Measurements from ENCODE around the gene OGT.
"Not testable (repeated sequence)": the region's sequence is repeated elsewhere in the genome, so short reads cannot be mapped to it uniquely, and the experiment has no call there.

OGT gene

DNA sequence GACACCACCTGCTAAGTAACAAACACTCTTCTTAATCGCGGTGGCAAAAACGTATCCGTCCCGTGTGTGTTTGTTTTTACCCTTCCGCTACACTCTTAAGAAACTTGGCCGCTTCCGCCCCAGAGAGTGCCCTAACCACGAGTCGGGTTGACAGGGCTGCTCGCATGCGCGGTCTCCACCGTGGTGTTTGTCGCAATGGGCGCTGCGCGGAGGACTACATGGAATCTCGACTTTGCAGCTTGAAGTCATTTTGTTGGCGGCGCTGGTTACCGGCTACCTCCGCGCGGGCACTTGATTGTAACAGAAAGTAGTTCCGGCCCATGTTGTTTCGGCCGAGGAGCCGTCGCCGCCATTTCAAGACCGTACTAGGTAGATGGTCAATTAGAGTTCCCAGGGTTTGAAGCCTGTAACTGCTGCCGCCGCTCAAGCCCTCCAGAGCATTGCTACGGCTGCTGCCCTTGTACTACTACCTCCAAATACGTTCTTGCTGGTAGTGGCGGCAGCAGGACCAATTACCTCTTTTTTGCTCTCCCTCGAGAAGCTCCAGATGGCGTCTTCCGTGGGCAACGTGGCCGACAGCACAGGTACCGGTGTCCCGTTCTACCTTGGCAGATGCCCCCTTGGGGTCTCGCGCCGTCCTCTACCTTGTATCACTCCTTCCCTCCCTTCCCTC is at the start of gene OGT:
Gene OGT (plus strand): TSS at position 352 of the 673 bp plus-strand sequence. CDS start 196 bp downstream, at position 548.
- H3K27ac ChIP-seq (ENCODE audit: low read length): peak within 1 kb of the TSS; percentile 82
- H3K4me3 ChIP-seq (ENCODE audit: low read length): peak within 1 kb of the TSS; percentile 86
- no peaks in the 10 kb centered on the region for H3K4me1 ChIP-seq (ENCODE audit: control insufficient read depth, low read depth, low read length)
- peaks cover 3% of the 10 kb centered on the region for H3K9me3 ChIP-seq (ENCODE audit: control insufficient read depth, low read depth, low read length)
- H3K27me3 ChIP-seq (ENCODE audit: control insufficient read depth, insufficient read depth, low read length): no peaks in the 10 kb centered on the region
- peak within 1 kb of the TSS; percentile 92 for H3K9ac ChIP-seq (ENCODE audit: low read length)
- no peaks in the 10 kb centered on the region for H3K36me3 ChIP-seq (ENCODE audit: control insufficient read depth, low read depth, low read length)

- H3K4me1 ChIP-seq (ENCODE audit: control insufficient read depth, low read depth, low read length): no peaks in the 10 kb centered on the region
- H3K9ac ChIP-seq (ENCODE audit: low read length): no peak overlapping the region
- no peaks in the 10 kb centered on the region for H3K27me3 ChIP-seq (ENCODE audit: control insufficient read depth, insufficient read depth, low read length)
- no peaks in the 10 kb centered on the region for H3K36me3 ChIP-seq (ENCODE audit: control insufficient read depth, low read depth, low read length)
- H3K4me3 ChIP-seq (ENCODE audit: low read length): no peak overlapping the region
- no peak overlapping the region for H3K27ac ChIP-seq (ENCODE audit: low read length)
- peaks cover 5% of the 10 kb centered on the region for H3K9me3 ChIP-seq (ENCODE audit: control insufficient read depth, low read depth, low read length)
Observed at GRCh38 chrX:71487814-71488213, 45.1 kb upstream of the OGT start.

- H3K4me3 ChIP-seq (ENCODE audit: low read length): no peak overlapping the region
- H3K36me3 ChIP-seq (ENCODE audit: control insufficient read depth, low read depth, low read length): no peaks in the 10 kb centered on the region
- no peak overlapping the region for H3K27ac ChIP-seq (ENCODE audit: low read length)
- no peak overlapping the region for H3K9ac ChIP-seq (ENCODE audit: low read length)
- H3K4me1 ChIP-seq (ENCODE audit: control insufficient read depth, low read depth, low read length): no peaks in the 10 kb centered on the region
- no peaks in the 10 kb centered on the region for H3K27me3 ChIP-seq (ENCODE audit: control insufficient read depth, insufficient read depth, low read length)
- peaks cover 12% of the 10 kb centered on the region for H3K9me3 ChIP-seq (ENCODE audit: control insufficient read depth, low read depth, low read length)
Observed at GRCh38 chrX:71489540-71489939, 43.4 kb upstream of the OGT start.

GRCh38 chrX:71492231-71493065 is 40.5 kb upstream of the OGT start:
- no peaks in the 10 kb centered on the region for H3K36me3 ChIP-seq (ENCODE audit: control insufficient read depth, low read depth, low read length)
- H3K4me3 ChIP-seq (ENCODE audit: low read length): no peak overlapping the region
- H3K9me3 ChIP-seq (ENCODE audit: control insufficient read depth, low read depth, low read length): peaks cover 7% of the 10 kb centered on the region
- H3K27ac ChIP-seq (ENCODE audit: low read length): no peak overlapping the region
- no peaks in the 10 kb centered on the region for H3K27me3 ChIP-seq (ENCODE audit: control insufficient read depth, insufficient read depth, low read length)
- no peak overlapping the region for H3K9ac ChIP-seq (ENCODE audit: low read length)
- no peaks in the 10 kb centered on the region for H3K4me1 ChIP-seq (ENCODE audit: control insufficient read depth, low read depth, low read length)

DNA sequence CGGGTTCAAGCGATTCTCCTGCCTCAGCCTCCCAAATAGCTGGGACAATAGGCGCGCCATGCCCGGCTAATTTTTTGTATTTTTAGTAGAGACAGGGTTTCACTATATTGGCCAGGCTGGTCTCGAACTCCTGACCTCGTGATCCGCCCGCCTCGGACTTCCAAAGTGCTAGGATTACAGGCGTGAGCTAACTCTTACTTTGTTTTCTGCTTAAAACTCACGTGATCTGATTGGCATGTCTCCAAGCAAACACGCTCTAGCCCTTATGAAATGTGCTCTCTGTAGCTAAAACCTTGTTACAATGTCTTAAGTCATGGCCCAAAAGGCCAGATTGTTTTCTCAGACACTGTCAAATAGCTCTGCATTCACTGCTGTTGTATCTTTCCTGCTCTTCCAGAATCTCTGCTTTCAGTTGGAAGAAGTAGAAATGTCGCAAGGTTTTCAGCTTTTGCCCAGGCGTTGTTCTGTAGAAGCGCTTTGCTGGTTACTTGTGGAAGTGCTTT is 39.7 kb upstream of the OGT start:
- Histone ChIP-seq H3K27me3 (ENCODE audit: control insufficient read depth, insufficient read depth, low read length) (no peaks in the 10 kb centered on the region), H3K27ac (ENCODE audit: low read length) (no peak overlapping the region), H3K36me3 (ENCODE audit: control insufficient read depth, low read depth, low read length) (no peaks in the 10 kb centered on the region), H3K4me3 (ENCODE audit: low read length) (no peak overlapping the region), H3K4me1 (ENCODE audit: control insufficient read depth, low read depth, low read length) (no peaks in the 10 kb centered on the region), H3K9me3 (ENCODE audit: control insufficient read depth, low read depth, low read length) (peaks cover 7% of the 10 kb centered on the region), H3K9ac (ENCODE audit: low read length) (no peak overlapping the region)

DNA sequence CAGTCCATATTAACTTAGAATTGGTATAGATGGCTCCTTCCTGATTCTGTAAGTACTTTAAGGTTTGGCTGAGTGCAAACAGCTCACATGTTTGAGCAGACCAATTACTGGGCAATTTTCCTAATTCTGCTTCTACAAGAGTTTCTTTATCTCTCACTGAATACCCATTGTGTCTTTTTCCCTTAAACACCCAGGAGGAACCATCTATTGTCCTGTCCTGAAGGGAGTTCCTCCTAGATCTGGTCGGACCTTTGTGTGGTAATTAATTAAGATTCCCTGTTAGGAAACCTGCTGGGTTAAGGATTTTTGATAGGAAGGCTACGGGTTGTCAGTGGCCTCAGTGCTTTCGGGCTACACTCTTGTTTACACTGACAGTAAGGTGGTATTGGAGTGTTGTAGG is 36.9 kb upstream of the OGT start:
- H3K36me3 ChIP-seq (ENCODE audit: control insufficient read depth, low read depth, low read length); H3K27me3 ChIP-seq (ENCODE audit: control insufficient read depth, insufficient read depth, low read length); H3K9ac ChIP-seq (ENCODE audit: low read length); H3K27ac ChIP-seq (ENCODE audit: low read length); H3K4me1 ChIP-seq (ENCODE audit: control insufficient read depth, low read depth, low read length); H3K4me3 ChIP-seq (ENCODE audit: low read length); H3K9me3 ChIP-seq (ENCODE audit: control insufficient read depth, low read depth, low read length): not testable (repeated sequence)

DNA sequence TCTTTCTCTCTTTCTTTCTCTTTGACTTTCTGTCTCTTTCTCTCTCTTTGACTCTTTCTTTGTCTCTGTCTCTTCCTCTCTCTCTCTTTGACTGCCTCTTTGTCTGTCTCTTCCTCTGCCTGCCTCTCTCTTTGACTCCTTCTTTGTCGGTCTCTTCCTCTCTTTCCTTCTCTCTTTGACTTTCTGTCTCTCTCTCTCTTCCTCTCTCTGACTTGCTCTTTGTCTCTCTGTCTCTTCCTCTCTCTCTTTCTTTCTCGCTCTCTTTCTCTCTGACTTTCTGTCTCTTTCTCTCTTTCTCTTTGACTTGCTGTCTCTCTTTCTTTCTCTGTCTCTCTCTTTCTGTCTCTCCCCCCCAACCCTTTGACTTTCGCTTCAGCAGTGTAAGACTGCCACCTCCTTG is 36.4 kb upstream of the OGT start:
- no peaks in the 10 kb centered on the region for H3K36me3 ChIP-seq (ENCODE audit: control insufficient read depth, low read depth, low read length)
- no peaks in the 10 kb centered on the region for H3K27me3 ChIP-seq (ENCODE audit: control insufficient read depth, insufficient read depth, low read length)
- H3K9me3 ChIP-seq (ENCODE audit: control insufficient read depth, low read depth, low read length): peaks cover 7% of the 10 kb centered on the region
- H3K27ac ChIP-seq (ENCODE audit: low read length): no peak overlapping the region
- no peak overlapping the region for H3K4me3 ChIP-seq (ENCODE audit: low read length)
- no peaks in the 10 kb centered on the region for H3K4me1 ChIP-seq (ENCODE audit: control insufficient read depth, low read depth, low read length)
- no peak overlapping the region for H3K9ac ChIP-seq (ENCODE audit: low read length)

DNA sequence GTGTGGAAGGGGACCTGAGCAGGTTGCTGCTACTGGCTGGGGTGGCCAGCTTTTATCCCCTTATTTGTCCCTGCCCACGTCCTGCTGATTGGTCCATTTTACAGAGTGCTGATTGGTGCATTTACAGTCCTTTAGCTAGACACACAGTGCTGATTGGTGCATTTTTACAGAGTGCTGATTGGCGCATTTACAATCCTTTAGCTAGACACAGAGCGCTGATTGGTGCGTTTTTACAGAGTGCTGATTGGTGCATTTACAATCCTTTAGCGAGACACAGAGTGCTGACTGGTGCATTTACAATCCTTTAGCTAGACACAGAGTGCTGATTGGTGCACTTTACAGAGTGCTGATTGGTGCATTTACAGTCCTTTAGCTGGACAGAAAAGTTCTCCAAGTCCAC is 30.8 kb upstream of the OGT start:
- not testable (repeated sequence) for H3K4me3 ChIP-seq (ENCODE audit: low read length); H3K9ac ChIP-seq (ENCODE audit: low read length); H3K4me1 ChIP-seq (ENCODE audit: control insufficient read depth, low read depth, low read length); H3K27me3 ChIP-seq (ENCODE audit: control insufficient read depth, insufficient read depth, low read length); H3K27ac ChIP-seq (ENCODE audit: low read length); H3K9me3 ChIP-seq (ENCODE audit: control insufficient read depth, low read depth, low read length); H3K36me3 ChIP-seq (ENCODE audit: control insufficient read depth, low read depth, low read length)

DNA sequence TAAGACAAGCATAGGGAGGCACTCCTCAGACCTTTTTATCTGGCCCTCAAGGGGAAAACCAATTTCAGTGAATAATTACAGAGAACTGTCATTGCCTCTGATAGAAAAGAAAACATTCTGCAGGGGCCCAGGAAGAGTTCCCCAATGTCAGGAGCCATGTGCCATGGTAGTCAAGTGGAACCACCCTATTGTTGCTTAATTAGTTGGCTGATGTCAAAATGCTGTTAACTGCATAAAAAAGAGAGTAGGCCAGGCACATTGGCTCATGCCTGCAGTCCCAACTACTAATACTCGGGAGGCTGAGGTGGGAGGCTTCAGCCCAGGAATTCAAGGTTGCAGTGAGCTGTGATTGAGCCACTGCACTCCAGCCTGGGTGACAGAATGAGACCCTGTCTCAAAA is 28.6 kb upstream of the OGT start:
- no peak overlapping the region for H3K4me3 ChIP-seq (ENCODE audit: low read length)
- H3K27me3 ChIP-seq (ENCODE audit: control insufficient read depth, insufficient read depth, low read length): no peaks in the 10 kb centered on the region
- H3K9me3 ChIP-seq (ENCODE audit: control insufficient read depth, low read depth, low read length): peaks cover 3% of the 10 kb centered on the region
- H3K9ac ChIP-seq (ENCODE audit: low read length): no peak overlapping the region
- H3K27ac ChIP-seq (ENCODE audit: low read length): no peak overlapping the region
- no peaks in the 10 kb centered on the region for H3K4me1 ChIP-seq (ENCODE audit: control insufficient read depth, low read depth, low read length)
- no peaks in the 10 kb centered on the region for H3K36me3 ChIP-seq (ENCODE audit: control insufficient read depth, low read depth, low read length)

DNA sequence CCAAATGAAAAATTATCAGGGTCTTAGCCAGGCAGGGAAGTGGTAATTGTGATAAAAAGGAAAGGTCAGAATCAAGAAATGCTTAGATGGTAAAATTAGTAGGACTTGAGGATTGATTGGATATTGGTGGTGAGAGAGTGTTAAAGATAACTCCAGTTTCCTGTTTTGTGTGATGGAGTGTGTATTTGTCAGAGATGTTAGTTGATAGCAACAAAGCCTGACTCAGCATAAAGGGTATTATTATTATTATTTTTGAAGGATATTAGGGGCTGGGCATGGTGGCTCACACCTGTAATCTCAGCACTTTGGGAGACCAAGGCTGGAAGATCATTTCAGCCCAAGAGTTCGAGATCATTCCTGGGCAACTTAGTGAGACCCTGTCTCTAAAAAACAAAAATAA is 23.6 kb upstream of the OGT start:
- H3K27me3 ChIP-seq (ENCODE audit: control insufficient read depth, insufficient read depth, low read length): no peaks in the 10 kb centered on the region

GRCh38 chrX:71510161-71510560 is 22.7 kb upstream of the OGT start:
- Histone ChIP-seq H3K27ac (ENCODE audit: low read length) (no peak overlapping the region), H3K4me3 (ENCODE audit: low read length) (no peak overlapping the region), H3K9ac (ENCODE audit: low read length) (no peak overlapping the region), H3K36me3 (ENCODE audit: control insufficient read depth, low read depth, low read length) (no peaks in the 10 kb centered on the region), H3K27me3 (ENCODE audit: control insufficient read depth, insufficient read depth, low read length) (no peaks in the 10 kb centered on the region), H3K4me1 (ENCODE audit: control insufficient read depth, low read depth, low read length) (no peaks in the 10 kb centered on the region), H3K9me3 (ENCODE audit: control insufficient read depth, low read depth, low read length) (peaks cover 17% of the 10 kb centered on the region)

More for the DNA sequence above, 23.6 kb upstream of the OGT start:
- Histone ChIP-seq H3K4me3 (ENCODE audit: low read length) (no peak overlapping the region), H3K9ac (ENCODE audit: low read length) (no peak overlapping the region), H3K9me3 (ENCODE audit: control insufficient read depth, low read depth, low read length) (peaks cover 17% of the 10 kb centered on the region), H3K27ac (ENCODE audit: low read length) (no peak overlapping the region), H3K4me1 (ENCODE audit: control insufficient read depth, low read depth, low read length) (no peaks in the 10 kb centered on the region), H3K36me3 (ENCODE audit: control insufficient read depth, low read depth, low read length) (no peaks in the 10 kb centered on the region)

GRCh38 chrX:71513731-71514130 is 19.2 kb upstream of the OGT start:
- not testable (repeated sequence) for H3K27me3 ChIP-seq (ENCODE audit: control insufficient read depth, insufficient read depth, low read length); H3K9ac ChIP-seq (ENCODE audit: low read length)

More at GRCh38 chrX:71513731-71514130, 19.2 kb upstream of the OGT start:
- not testable (repeated sequence) for H3K4me3 ChIP-seq (ENCODE audit: low read length); H3K36me3 ChIP-seq (ENCODE audit: control insufficient read depth, low read depth, low read length); H3K4me1 ChIP-seq (ENCODE audit: control insufficient read depth, low read depth, low read length); H3K27ac ChIP-seq (ENCODE audit: low read length)
- H3K9me3 ChIP-seq (ENCODE audit: control insufficient read depth, low read depth, low read length): peaks cover 13% of the 10 kb centered on the region
